SU-DHL-6 (cell line): ENCODE results near the gene CASK.

Source experiments
- H2AFZ ChIP-seq: fragments of 200-600 bp; sonication (generic); 2 replicates; pipeline ENCODE4 v1.6.1; 2014; ENCODE audit warnings: low read depth, mild to moderate bottlenecking, moderate library complexity, mixed read lengths, antibody characterized with exemption, low read length; ENCODE audit not compliant: severe bottlenecking
- H3F3A ChIP-seq: fragments of 200-600 bp; shearing (Covaris generic); 2 replicates; pipeline ENCODE4 v1.6.0; 2016; ENCODE audit warnings: antibody characterized with exemption, mild to moderate bottlenecking; ENCODE audit not compliant: insufficient read depth
- H3K27ac ChIP-seq: fragments of 200-600 bp; sonication (generic); 2 replicates; pipeline ENCODE4 v1.5.1; 2016; ENCODE audit warnings: low read depth, mild to moderate bottlenecking, low read length, moderate library complexity, mixed read lengths
- H3K27me3 ChIP-seq: fragments of 200-600 bp; sonication (generic), shearing (Covaris generic); 2 replicates; pipeline ENCODE4 v1.6.0; 2014; ENCODE audit warnings: mild to moderate bottlenecking, low read length
- H3K36me3 ChIP-seq: fragments of 200-600 bp; sonication (generic); 2 replicates; pipeline ENCODE4 v1.6.1; 2014; ENCODE audit warnings: mild to moderate bottlenecking, low read length, mixed read lengths
- H3K4me2 ChIP-seq: fragments of 300-600, 200-600 bp; shearing (Covaris generic), sonication (generic); 2 replicates; pipeline ENCODE4 v1.6.0; 2014; ENCODE audit warnings: low read length, low read depth, mild to moderate bottlenecking; ENCODE audit not compliant: poor library complexity, severe bottlenecking
- H3K4me3 ChIP-seq: fragments of 200-600 bp; sonication (generic); 2 replicates; pipeline ENCODE4 v1.5.1; 2014; ENCODE audit warnings: antibody characterized with exemption, low read length, mild to moderate bottlenecking, mixed read lengths; ENCODE audit not compliant: insufficient read depth, poor library complexity, severe bottlenecking
- H3K79me2 ChIP-seq: fragments of 200-600 bp; sonication (generic); 2 replicates; pipeline ENCODE4 v1.6.1; 2014; ENCODE audit warnings: mild to moderate bottlenecking, low read length, moderate library complexity; ENCODE audit not compliant: insufficient read depth
- H3K9ac ChIP-seq: fragments of 200-600 bp; sonication (generic); 2 replicates; pipeline ENCODE4 v1.7.0; 2014; ENCODE audit warnings: mild to moderate bottlenecking, low read length
- H3K9me2 ChIP-seq: fragments of 200-600 bp; sonication (generic); replicated peaks from 2 replicates; pipeline ENCODE4 v1.6.1; 2014; ENCODE audit warnings: low read length; ENCODE audit not compliant: insufficient read depth
- H3K9me3 ChIP-seq: fragments of 200-600 bp; sonication (generic); 2 replicates; pipeline ENCODE4 v1.6.1; 2014; ENCODE audit warnings: low read length, mixed read lengths; ENCODE audit not compliant: insufficient read depth
- H4K20me1 ChIP-seq: fragments of 200-600 bp; sonication (generic); 2 replicates; pipeline ENCODE4 v1.6.1; 2014; ENCODE audit warnings: low read depth, mild to moderate bottlenecking, antibody characterized with exemption, low read length, moderate library complexity, mixed read lengths
- EZH2phosphoT487 ChIP-seq: fragments of 200-600 bp; sonication (generic), shearing (Covaris generic); conservative IDR thresholded peaks from 2 replicates; pipeline ENCODE4 v1.6.1; 2018; ENCODE audit warnings: mild to moderate bottlenecking, antibody characterized with exemption, low read length, moderate library complexity, mixed read lengths
- TF ChIP-seq, protein P1 (sequence below): fragments of 200-600 bp; sonication (generic); IDR thresholded peaks from one replicate; pipeline ENCODE4 v1.5.1; 2017; ENCODE audit warnings: antibody characterized with exemption, mild to moderate bottlenecking, low read length, moderate library complexity; ENCODE audit not compliant: insufficient read depth, poor library complexity, severe bottlenecking

Gene CASK

DNA sequence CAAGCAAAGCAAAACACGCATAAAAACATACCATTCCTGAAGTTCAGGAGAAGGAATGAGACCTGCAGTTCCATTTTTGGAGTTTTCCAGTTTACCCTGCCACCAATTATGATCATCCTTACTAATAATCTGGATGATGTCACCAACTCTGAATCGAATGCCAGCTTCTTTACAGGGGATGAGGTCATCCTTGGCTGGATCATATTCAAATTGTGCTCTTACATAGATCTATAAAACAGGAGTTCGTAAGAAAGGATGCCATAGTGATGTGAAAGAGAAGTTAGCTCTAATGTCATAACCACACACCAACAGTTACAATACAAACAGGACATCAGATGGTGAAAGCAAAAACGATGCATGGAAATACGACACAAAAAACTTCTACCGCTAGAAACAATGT lies 369.7 kb downstream of the CASK start:
- no peaks in the 10 kb centered on the region for H3K79me2 ChIP-seq
- no peaks in the 10 kb centered on the region; the same call in 1 of the 2 replicates for H3F3A ChIP-seq
- H3K4me2 ChIP-seq, result no peak overlapping the region
- no peak overlapping the region for H3K27ac ChIP-seq
- no peaks in the 10 kb centered on the region for H4K20me1 ChIP-seq
- no peak overlapping the region for H2AFZ ChIP-seq
- no peak overlapping the region for H3K4me3 ChIP-seq
- H3K27me3 ChIP-seq, result no peaks in the 10 kb centered on the region
- H3K9me2 ChIP-seq, result no peaks in the 10 kb centered on the region
- H3K36me3 ChIP-seq, result no peaks in the 10 kb centered on the region
- H3K9ac ChIP-seq, result no peak overlapping the region
- no peaks in the 10 kb centered on the region for H3K9me3 ChIP-seq
- no peak for TF ChIP-seq EZH2phosphoT487
- TF ChIP-seq, protein P1, sequence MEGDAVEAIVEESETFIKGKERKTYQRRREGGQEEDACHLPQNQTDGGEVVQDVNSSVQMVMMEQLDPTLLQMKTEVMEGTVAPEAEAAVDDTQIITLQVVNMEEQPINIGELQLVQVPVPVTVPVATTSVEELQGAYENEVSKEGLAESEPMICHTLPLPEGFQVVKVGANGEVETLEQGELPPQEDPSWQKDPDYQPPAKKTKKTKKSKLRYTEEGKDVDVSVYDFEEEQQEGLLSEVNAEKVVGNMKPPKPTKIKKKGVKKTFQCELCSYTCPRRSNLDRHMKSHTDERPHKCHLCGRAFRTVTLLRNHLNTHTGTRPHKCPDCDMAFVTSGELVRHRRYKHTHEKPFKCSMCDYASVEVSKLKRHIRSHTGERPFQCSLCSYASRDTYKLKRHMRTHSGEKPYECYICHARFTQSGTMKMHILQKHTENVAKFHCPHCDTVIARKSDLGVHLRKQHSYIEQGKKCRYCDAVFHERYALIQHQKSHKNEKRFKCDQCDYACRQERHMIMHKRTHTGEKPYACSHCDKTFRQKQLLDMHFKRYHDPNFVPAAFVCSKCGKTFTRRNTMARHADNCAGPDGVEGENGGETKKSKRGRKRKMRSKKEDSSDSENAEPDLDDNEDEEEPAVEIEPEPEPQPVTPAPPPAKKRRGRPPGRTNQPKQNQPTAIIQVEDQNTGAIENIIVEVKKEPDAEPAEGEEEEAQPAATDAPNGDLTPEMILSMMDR, result no peak

DNA sequence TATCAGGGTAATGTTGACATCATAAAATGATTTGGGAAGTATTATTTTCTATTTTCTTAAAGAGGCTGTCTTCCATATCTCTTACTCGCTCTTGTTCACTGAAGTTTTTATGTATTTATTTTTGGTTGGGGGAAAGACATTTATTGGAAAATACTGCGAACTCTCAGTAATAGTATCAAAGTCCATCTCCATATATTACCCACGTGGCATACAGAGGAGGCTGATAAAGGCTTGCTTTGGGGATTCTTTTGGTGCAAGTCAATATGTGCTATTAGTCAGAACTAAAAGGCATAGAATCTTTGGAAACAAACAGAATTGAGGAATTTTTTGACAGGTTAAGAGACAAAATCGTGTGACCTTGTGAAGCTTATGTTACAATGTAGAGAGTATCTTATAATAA lies 374.9 kb downstream of the CASK start:
- Histone ChIP-seq H3K79me2 (no peaks in the 10 kb centered on the region), H4K20me1 (no peaks in the 10 kb centered on the region), H3F3A (no peaks in the 10 kb centered on the region), H3K36me3 (no peaks in the 10 kb centered on the region), H3K27me3 (no peaks in the 10 kb centered on the region), H3K9me2 (no peaks in the 10 kb centered on the region), H3K9ac (no peak overlapping the region), H3K9me3 (no peaks in the 10 kb centered on the region), H3K4me3 (no peak overlapping the region), H2AFZ (no peak overlapping the region), H3K27ac (no peak overlapping the region), H3K4me2 (no peak overlapping the region)
- no peak for TF ChIP-seq EZH2phosphoT487
- TF ChIP-seq, protein P1, result no peak

DNA sequence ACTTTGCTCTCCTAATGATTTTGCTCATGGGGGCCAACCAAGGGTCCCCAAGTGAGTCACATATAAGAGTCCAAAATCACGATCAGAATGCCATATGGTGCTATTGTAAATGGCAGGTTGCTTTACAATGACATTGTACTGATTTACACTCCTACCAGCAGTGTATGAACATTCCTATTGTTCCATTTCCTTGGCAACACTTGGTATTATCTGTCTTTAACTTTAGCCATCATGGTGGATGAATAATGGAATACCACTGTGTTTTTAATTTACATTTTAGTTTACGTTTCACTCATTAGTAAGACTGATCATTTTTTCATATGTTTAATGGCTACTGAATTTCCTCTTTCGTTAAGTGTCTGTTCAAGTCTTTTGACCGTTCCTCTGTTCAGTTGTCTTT lies 379.7 kb downstream of the CASK start:
- no peaks in the 10 kb centered on the region for H3K9me3 ChIP-seq
- H3K79me2 ChIP-seq, result no peaks in the 10 kb centered on the region
- no peak overlapping the region for H3K27ac ChIP-seq
- H3F3A ChIP-seq, result no peaks in the 10 kb centered on the region
- no peak overlapping the region for H3K4me3 ChIP-seq
- no peaks in the 10 kb centered on the region for H3K9me2 ChIP-seq
- H3K36me3 ChIP-seq, result no peaks in the 10 kb centered on the region
- H3K9ac ChIP-seq, result no peak overlapping the region
- no peak overlapping the region for H2AFZ ChIP-seq
- H4K20me1 ChIP-seq, result no peaks in the 10 kb centered on the region
- H3K4me2 ChIP-seq, result no peak overlapping the region
- no peaks in the 10 kb centered on the region for H3K27me3 ChIP-seq
- TF ChIP-seq, protein P1, result no peak
- TF ChIP-seq EZH2phosphoT487, result no peak
